ENCODE data around the gene SLC30A2.
"Not testable (repeated sequence)": the region's sequence is repeated elsewhere in the genome, so short reads cannot be mapped to it uniquely, and the experiment has no call there.

DNA sequence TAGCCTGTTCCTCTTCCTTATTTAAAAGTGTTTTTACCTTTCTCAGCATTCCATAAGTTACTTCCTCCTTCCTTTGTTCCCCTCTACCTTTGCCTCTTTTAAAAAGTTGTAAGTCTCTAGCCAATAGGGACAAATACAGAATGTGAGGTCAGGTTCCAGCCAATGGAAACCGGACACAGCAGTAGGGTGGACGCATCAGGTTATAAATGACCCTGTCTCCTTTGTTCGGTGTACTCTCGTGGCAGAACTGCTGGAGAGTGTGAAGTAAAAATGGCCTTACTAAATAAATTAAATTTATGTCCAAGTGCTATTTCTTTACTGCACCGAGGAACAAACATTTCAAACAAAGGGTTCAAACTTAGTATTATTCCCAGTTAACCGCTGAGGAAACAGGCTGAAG lies 47.7 kb upstream of the SLC30A2 start:
- TF ChIP-seq, protein P1, sequence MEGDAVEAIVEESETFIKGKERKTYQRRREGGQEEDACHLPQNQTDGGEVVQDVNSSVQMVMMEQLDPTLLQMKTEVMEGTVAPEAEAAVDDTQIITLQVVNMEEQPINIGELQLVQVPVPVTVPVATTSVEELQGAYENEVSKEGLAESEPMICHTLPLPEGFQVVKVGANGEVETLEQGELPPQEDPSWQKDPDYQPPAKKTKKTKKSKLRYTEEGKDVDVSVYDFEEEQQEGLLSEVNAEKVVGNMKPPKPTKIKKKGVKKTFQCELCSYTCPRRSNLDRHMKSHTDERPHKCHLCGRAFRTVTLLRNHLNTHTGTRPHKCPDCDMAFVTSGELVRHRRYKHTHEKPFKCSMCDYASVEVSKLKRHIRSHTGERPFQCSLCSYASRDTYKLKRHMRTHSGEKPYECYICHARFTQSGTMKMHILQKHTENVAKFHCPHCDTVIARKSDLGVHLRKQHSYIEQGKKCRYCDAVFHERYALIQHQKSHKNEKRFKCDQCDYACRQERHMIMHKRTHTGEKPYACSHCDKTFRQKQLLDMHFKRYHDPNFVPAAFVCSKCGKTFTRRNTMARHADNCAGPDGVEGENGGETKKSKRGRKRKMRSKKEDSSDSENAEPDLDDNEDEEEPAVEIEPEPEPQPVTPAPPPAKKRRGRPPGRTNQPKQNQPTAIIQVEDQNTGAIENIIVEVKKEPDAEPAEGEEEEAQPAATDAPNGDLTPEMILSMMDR (IDR thresholded peaks at IDR 0.05; ENCODE audit: insufficient read depth, low read length) = not testable (repeated sequence)
- TF ChIP-seq POLR2AphosphoS5 (IDR thresholded peaks at IDR 0.05; ENCODE audit: low read depth); GABPA (IDR thresholded peaks at IDR 0.05; ENCODE audit: low read depth); SPI1 (IDR thresholded peaks at IDR 0.05; ENCODE audit: borderline replicate concordance, low read depth): not testable (repeated sequence)

Data from HL-60 (cell line).